Measurements from ENCODE around the gene CHRM2. TPM values are rescaled to one million over a fixed set of nuclear protein-coding genes. Genes with fewer than 3 reads are reported as not detected.

The CHRM2 gene
- total and polyA plus RNA-seq, 2 experiments from 2014 or later: 0.21 to 0.35 TPM

DNA sequence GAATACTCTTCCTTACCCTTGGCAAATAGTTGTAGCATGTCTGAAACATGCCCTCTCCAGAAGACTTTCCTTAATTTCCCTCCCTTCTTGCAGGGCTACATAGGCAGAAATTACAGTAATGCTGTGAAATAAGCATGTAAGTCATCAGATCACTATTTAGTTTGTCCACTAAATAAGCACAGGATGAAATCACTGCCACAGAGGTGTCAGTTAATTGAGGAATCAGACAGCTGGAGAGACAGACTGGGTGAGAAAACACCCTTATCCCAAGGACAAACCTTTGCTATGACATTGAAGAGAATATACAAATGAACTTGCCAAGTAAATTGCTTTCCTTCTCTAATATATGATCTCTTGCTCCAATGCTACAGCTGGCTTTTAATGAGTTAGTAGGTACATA, 129.3 kb downstream of the CHRM2 start (continued):
- TF ChIP-seq, protein P1, sequence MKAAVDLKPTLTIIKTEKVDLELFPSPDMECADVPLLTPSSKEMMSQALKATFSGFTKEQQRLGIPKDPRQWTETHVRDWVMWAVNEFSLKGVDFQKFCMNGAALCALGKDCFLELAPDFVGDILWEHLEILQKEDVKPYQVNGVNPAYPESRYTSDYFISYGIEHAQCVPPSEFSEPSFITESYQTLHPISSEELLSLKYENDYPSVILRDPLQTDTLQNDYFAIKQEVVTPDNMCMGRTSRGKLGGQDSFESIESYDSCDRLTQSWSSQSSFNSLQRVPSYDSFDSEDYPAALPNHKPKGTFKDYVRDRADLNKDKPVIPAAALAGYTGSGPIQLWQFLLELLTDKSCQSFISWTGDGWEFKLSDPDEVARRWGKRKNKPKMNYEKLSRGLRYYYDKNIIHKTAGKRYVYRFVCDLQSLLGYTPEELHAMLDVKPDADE (IDR thresholded peaks at IDR 0.05): no peak
- TF ChIP-seq, protein P2, sequence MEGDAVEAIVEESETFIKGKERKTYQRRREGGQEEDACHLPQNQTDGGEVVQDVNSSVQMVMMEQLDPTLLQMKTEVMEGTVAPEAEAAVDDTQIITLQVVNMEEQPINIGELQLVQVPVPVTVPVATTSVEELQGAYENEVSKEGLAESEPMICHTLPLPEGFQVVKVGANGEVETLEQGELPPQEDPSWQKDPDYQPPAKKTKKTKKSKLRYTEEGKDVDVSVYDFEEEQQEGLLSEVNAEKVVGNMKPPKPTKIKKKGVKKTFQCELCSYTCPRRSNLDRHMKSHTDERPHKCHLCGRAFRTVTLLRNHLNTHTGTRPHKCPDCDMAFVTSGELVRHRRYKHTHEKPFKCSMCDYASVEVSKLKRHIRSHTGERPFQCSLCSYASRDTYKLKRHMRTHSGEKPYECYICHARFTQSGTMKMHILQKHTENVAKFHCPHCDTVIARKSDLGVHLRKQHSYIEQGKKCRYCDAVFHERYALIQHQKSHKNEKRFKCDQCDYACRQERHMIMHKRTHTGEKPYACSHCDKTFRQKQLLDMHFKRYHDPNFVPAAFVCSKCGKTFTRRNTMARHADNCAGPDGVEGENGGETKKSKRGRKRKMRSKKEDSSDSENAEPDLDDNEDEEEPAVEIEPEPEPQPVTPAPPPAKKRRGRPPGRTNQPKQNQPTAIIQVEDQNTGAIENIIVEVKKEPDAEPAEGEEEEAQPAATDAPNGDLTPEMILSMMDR (conservative IDR thresholded peaks at IDR 0.05; ENCODE audit: low read depth in 2 of 2): no peak
- TF ChIP-seq STAT1 (IDR thresholded peaks at IDR 0.05; ENCODE audit: unreplicated experiment) (no peak), EZH2phosphoT487 (IDR thresholded peaks at IDR 0.05; ENCODE audit: unreplicated experiment) (no peak), JUNB (IDR thresholded peaks at IDR 0.05; ENCODE audit: unreplicated experiment) (no peak), NANOG (IDR thresholded peaks at IDR 0.05; ENCODE audit: borderline replicate concordance) (no peak), POLR2AphosphoS5 (IDR thresholded peaks at IDR 0.05; ENCODE audit: low read depth) (no peak), EZH2 (IDR thresholded peaks at IDR 0.05; ENCODE audit: low read depth, unreplicated experiment) (no peak)

DNA sequence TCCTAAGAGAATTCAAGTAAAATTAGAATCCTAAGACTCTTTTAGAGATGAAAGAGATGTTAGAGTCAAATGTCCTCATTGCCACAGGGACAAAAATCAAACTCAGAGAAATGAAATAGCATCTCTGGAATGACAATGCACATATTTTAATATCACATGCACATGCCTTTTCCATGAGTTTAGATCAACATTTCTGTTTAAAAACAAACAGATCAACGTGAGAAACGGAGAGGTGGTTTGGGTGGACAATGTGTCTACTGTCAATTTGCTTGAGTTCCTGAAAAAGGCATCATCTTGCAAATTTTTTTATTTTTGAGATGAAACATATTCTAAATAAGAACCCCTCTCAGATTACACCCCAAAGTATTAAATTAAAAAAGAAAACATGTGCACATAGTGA, 130.0 kb downstream of the CHRM2 start:
- H3K4me2 ChIP-seq: no peak overlapping the region

More for the DNA sequence above, 130.0 kb downstream of the CHRM2 start:
- no peaks in the 10 kb centered on the region for H3K27me3 ChIP-seq (ENCODE audit: insufficient read depth)
- H2AFZ ChIP-seq: no peak overlapping the region
- Mint-ChIP-seq H3K9me3 (no peaks in the 10 kb centered on the region), H3K4me1 (peaks cover 8% of the 10 kb centered on the region; the same call in 2 of the 3 replicates), H3K36me3 (ENCODE audit: low read depth) (no peaks in the 10 kb centered on the region), H3K4me3 (no peak overlapping the region), H3K27ac (no peak overlapping the region), H3K27me3 (ENCODE audit: insufficient read depth, low read depth, poor library complexity) (no peaks in the 10 kb centered on the region)
- TF ChIP-seq, protein P1 (IDR thresholded peaks at IDR 0.05): no peak
- TF ChIP-seq ZNF114 (CRISPR knock-in tag; IDR thresholded peaks at IDR 0.05): no peak
- TF ChIP-seq EZH2phosphoT487 (IDR thresholded peaks at IDR 0.05; ENCODE audit: unreplicated experiment): no peak
- TF ChIP-seq, protein P2 (conservative IDR thresholded peaks at IDR 0.05; ENCODE audit: low read depth in 2 of 2): no peak
- no peak for TF ChIP-seq EZH2 (IDR thresholded peaks at IDR 0.05; ENCODE audit: low read depth, unreplicated experiment)
- no peak for TF ChIP-seq CREB1 (CRISPR knock-in tag; IDR thresholded peaks at IDR 0.05; ENCODE audit: low read depth)
- TF ChIP-seq STAT1 (IDR thresholded peaks at IDR 0.05; ENCODE audit: unreplicated experiment): no peak
- no peak overlapping the region for H3K27ac ChIP-seq (ENCODE audit: low read depth)
- no peaks in the 10 kb centered on the region for H3K36me3 ChIP-seq (ENCODE audit: insufficient read depth)
- no peaks in the 10 kb centered on the region for H3K79me2 ChIP-seq (replicated peaks; ENCODE audit: insufficient read depth)
- peaks cover 11% of the 10 kb centered on the region; the same call in 1 of the 2 replicates for H3K4me1 ChIP-seq (ENCODE audit: insufficient read depth)
- ATAC-seq (no peak), DNase-seq (ENCODE audit: low spot score) (no peak)
- no peaks in the 10 kb centered on the region for H3K9me2 ChIP-seq (ENCODE audit: insufficient read depth)
- H3F3A ChIP-seq (replicated peaks; ENCODE audit: low read depth): no peaks in the 10 kb centered on the region
- H4K20me1 ChIP-seq (replicated peaks; ENCODE audit: insufficient read depth): no peaks in the 10 kb centered on the region
- no peak overlapping the region for H3K4me3 ChIP-seq
